Aorta (tissue), 5 donors: ENCODE measurements around the gene ERVFRD-1. TPM values are rescaled to one million over a fixed set of nuclear protein-coding genes. Genes with fewer than 3 reads are reported as not detected.

Experiments
- ATAC-seq: fragments of 200-7000 bp; cut with Tn5 transposase; one replicate; pipeline ENCODE4 v1.9.1; 2022; ENCODE audit warnings: moderate library complexity; ENCODE audit not compliant: low FRiP score
- DNase-seq, 2 donors: peaks; one replicate each; pipeline ENCODE4 v3.0.0-alpha.2; 2020
- H3K27ac ChIP-seq, 2 donors: one replicate each; pipeline ENCODE4 v1.5.1; 2013; ENCODE audit warnings: low read length in 2 of 2, mild to moderate bottlenecking in 2 of 2, moderate library complexity in 2 of 2, control low read depth in 1 of 2, inconsistent platforms in 1 of 2, low read depth in 1 of 2
- H3K27me3 ChIP-seq, 2 donors: one replicate each; pipeline ENCODE4 v1.6.1; 2013; ENCODE audit warnings: control low read depth in 1 of 2, low read length in 1 of 2, mild to moderate bottlenecking in 1 of 2, moderate library complexity in 1 of 2; ENCODE audit not compliant: insufficient read depth in 2 of 2, control insufficient read depth in 1 of 2
- H3K36me3 ChIP-seq, 2 donors: one replicate each; pipeline ENCODE4 v1.6.1; 2013; ENCODE audit warnings: control low read depth in 1 of 2, low read length in 1 of 2, mild to moderate bottlenecking in 1 of 2; ENCODE audit not compliant: insufficient read depth in 2 of 2, control insufficient read depth in 1 of 2
- H3K4me1 ChIP-seq, 2 donors: one replicate each; pipeline ENCODE4 v1.6.1; 2013; ENCODE audit warnings: low read length in 2 of 2, control low read depth in 1 of 2, mild to moderate bottlenecking in 1 of 2, moderate library complexity in 1 of 2; ENCODE audit not compliant: insufficient read depth in 2 of 2, control insufficient read depth in 1 of 2
- H3K4me3 ChIP-seq, 2 donors: one replicate each; pipeline ENCODE4 v1.5.1; 2013; ENCODE audit warnings: low read length in 2 of 2, control low read depth in 1 of 2, mild to moderate bottlenecking in 1 of 2
- H3K9me3 ChIP-seq: one replicate; pipeline ENCODE4 v1.6.1; 2013; ENCODE audit warnings: mild to moderate bottlenecking, low read length; ENCODE audit not compliant: control insufficient read depth
- WGBS, 2 donors: extraction: QIAGEN DNeasy Blood & Tissue Kit; methylation state at CpG; one replicate each; pipeline ENCODE4 v1.1.7; 2013; 5-methylcytosine and 5-hydroxymethylcytosine counted together
- intact Hi-C, 2 donors: fragments of 100-400 bp; cut with DNase I; formaldehyde crosslinking; loops; one replicate each; pipeline versions ENCODE4 v1.14.2 to v1.15.0; 2022
- polyA plus RNA-seq, 2 donors: library from polyadenylated mRNA; stranded (reverse); fragments of 200-250 nt; gene quantifications; one replicate each; pipeline ENCODE4 v1.2.3, GENCODE V29; 2013
- total RNA-seq, 2 donors: library from RNA; stranded (reverse); fragmentation: NEBNext Ultra II Directional; extraction: Animal tissue kit (Norgen Biotek cat#: 25700); gene quantifications; one replicate each; pipeline ENCODE4 v1.2.1, GENCODE V29; 2021
- donor health status: healthy with polysubstance abuse.
- donor health status: Bipolar disorder and iron deficiency.
- donor health status: DM: no; HTN: no; CAD: no.
- donor health status: DM: no; HTN: no; CAD: no.
- donor health status: DM: yes; HTN: yes; CAD: no.

Gene ERVFRD-1
- total and polyA plus RNA-seq, 4 donors = 0.12 TPM; not detected in 3

- Histone ChIP-seq H3K9me3 (no peaks in the 10 kb centered on the region), H3K27ac (no peak overlapping the region), H3K27me3 (no peaks in the 10 kb centered on the region), H3K4me1 (no peaks in the 10 kb centered on the region), H3K36me3 (peaks cover 0 to 5% of the 10 kb centered on the region in 2 donors), H3K4me3 (no peak overlapping the region)
- intact Hi-C loops = no loop called here
- 94 to 96% methylated on average over 6 of the region's 6 CpGs for WGBS, 2 donors
- ATAC-seq (no peak), DNase-seq (no peak)
These were observed 20.8 kb upstream of the ERVFRD-1 start for GRCh38 chr6:11132194-11132888.

GRCh38 chr6:11130605-11131004 is 19.1 kb upstream of the ERVFRD-1 start:
- no peak overlapping the region for H3K4me3 ChIP-seq
- ATAC-seq = no peak
- intact Hi-C loops = no loop called here

GRCh38 chr6:11129908-11130565 is 18.5 kb upstream of the ERVFRD-1 start:
- peaks cover 0 to under 1% of the 10 kb centered on the region in 2 donors for H3K36me3 ChIP-seq
- H3K4me1 ChIP-seq = peaks cover 5% of the 10 kb centered on the region in 2 donors
- H3K27me3 ChIP-seq = no peaks in the 10 kb centered on the region
- no peak overlapping the region for H3K27ac ChIP-seq
- no peak for ATAC-seq
- intact Hi-C loops = no loop called here
- WGBS, 2 donors = 22 to 30% methylated on average over 1 of the region's 1 CpG
- H3K4me3 ChIP-seq = no peak overlapping the region
- no peak for DNase-seq
- H3K9me3 ChIP-seq = no peaks in the 10 kb centered on the region

More at GRCh38 chr6:11130605-11131004, 19.1 kb upstream of the ERVFRD-1 start:
- Histone ChIP-seq H3K4me1 (peaks cover 5% of the 10 kb centered on the region in 2 donors), H3K27me3 (no peaks in the 10 kb centered on the region), H3K9me3 (no peaks in the 10 kb centered on the region), H3K36me3 (peaks cover 0 to 5% of the 10 kb centered on the region in 2 donors), H3K27ac (no peak overlapping the region)
- no peak for DNase-seq

GRCh38 chr6:11128608-11129007 is 17.1 kb upstream of the ERVFRD-1 start:
- DNase-seq (no peak), ATAC-seq (no peak)
- no peaks in the 10 kb centered on the region for H3K36me3 ChIP-seq
- H3K27me3 ChIP-seq = no peaks in the 10 kb centered on the region
- intact Hi-C loops = no loop called here
- 94 to 98% methylated on average over 2 of the region's 2 CpGs for whole genome bisulfite sequencing, 2 donors
- no peaks in the 10 kb centered on the region for H3K9me3 ChIP-seq
- peaks cover 5% of the 10 kb centered on the region in 2 donors for H3K4me1 ChIP-seq
- H3K27ac ChIP-seq = no peak overlapping the region
- no peak overlapping the region for H3K4me3 ChIP-seq

- peaks cover 5% of the 10 kb centered on the region in 2 donors for H3K4me1 ChIP-seq
- no peak overlapping the region for H3K27ac ChIP-seq
- no peaks in the 10 kb centered on the region for H3K9me3 ChIP-seq
- DNase-seq (no peak), ATAC-seq (no peak)
- no peak overlapping the region for H3K4me3 ChIP-seq
- no peaks in the 10 kb centered on the region for H3K36me3 ChIP-seq
- no peaks in the 10 kb centered on the region for H3K27me3 ChIP-seq
- intact Hi-C loops = no loop called here
- 38 to 52% methylated on average over 2 of the region's 2 CpGs for WGBS, 2 donors
These were observed 15.4 kb upstream of the ERVFRD-1 start for GRCh38 chr6:11126876-11127275.

GRCh38 chr6:11123978-11124377 is 12.5 kb upstream of the ERVFRD-1 start:
- Histone ChIP-seq H3K27me3 (no peaks in the 10 kb centered on the region), H3K27ac (no peak overlapping the region), H3K4me1 (peaks cover 5% of the 10 kb centered on the region in 2 donors), H3K9me3 (no peaks in the 10 kb centered on the region), H3K36me3 (no peaks in the 10 kb centered on the region), H3K4me3 (no peak overlapping the region)
- ATAC-seq (no peak), DNase-seq (no peak)
- WGBS, 2 donors = 92 to 95% methylated on average over 2 of the region's 2 CpGs
- intact Hi-C loops = no loop called here

GRCh38 chr6:11122380-11122779 is 10.9 kb upstream of the ERVFRD-1 start:
- intact Hi-C loops = no loop called here
- H3K4me1 ChIP-seq = peaks cover 5% of the 10 kb centered on the region in 2 donors
- H3K27me3 ChIP-seq = no peaks in the 10 kb centered on the region
- H3K27ac ChIP-seq = no peak overlapping the region
- H3K36me3 ChIP-seq = no peaks in the 10 kb centered on the region
- ATAC-seq = no peak
- 67 to 76% methylated on average over 1 of the region's 1 CpG for WGBS, 2 donors
- DNase-seq = no peak
- no peak overlapping the region for H3K4me3 ChIP-seq
- H3K9me3 ChIP-seq = no peaks in the 10 kb centered on the region

- intact Hi-C loops = no loop called here
- DNase-seq = no peak
- Histone ChIP-seq H3K9me3 (no peaks in the 10 kb centered on the region), H3K27me3 (no peaks in the 10 kb centered on the region), H3K4me1 (peaks cover 3 to 4% of the 10 kb centered on the region in 2 donors), H3K36me3 (no peaks in the 10 kb centered on the region), H3K4me3 (no peak overlapping the region), H3K27ac (no peak overlapping the region)
- no peak for ATAC-seq
- 21 to 29% methylated on average over 2 of the region's 2 CpGs for WGBS, 2 donors
These were observed 10.3 kb upstream of the ERVFRD-1 start for GRCh38 chr6:11121851-11122250.
